ENCODE measurements around the gene KLHL42. TPM values are rescaled to one million over a fixed set of nuclear protein-coding genes. Genes with fewer than 3 reads are reported as not detected.

KLHL42 gene
- total and polyA plus RNA-seq, 10 of the 15 experiments (the other 5 are each of a cell fraction or from before 2014, with no cell fraction given), result 2.1 to 18.2 (median 13.1) TPM

DNA sequence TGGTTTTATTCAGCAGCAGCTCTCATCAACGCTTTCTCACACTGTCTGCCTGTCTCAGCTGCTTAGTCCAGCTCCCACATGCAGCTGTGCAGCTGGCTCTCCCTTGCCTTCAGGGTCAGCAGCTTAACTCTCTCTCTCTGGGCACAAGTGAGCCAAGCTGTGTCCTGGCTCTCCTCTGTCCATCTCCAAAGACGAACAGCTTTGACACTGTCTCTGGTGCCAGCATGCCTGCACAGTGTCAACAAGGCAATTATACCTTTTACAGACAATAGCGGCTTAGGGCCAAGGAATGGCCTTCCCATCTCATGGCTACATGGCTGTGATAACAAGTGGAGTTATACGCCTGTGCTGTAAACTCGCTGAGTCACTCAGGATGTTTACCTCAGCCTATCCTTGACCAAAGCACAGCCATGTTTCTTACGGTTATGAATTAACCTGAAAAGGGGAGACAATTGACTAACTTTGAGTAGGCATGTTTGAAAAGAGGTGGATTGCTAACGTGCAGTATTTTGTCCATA lies 38.4 kb downstream of the KLHL42 start:
- CTCF ChIA-PET, result interaction anchor here (5.5 kb wide), 1 partner anchor 84 kb away, joined by 122 read pairs; no protein-coding TSS in a partner anchor
- in situ Hi-C loops (cut with MboI) (no loop called here), intact Hi-C loops (cut with micrococcal nuclease; ENCODE audit: unreplicated experiment) (no loop called here)
- ATAC-seq, result no peak
- FAIRE-seq, result no peak
- SMC1A ChIA-PET (ENCODE audit: uncharacterized antibody, unreplicated experiment), result no interaction called here
- Histone ChIP-seq H3K79me2 (ENCODE audit: control insufficient read depth, insufficient read depth, low read length) (no peaks in the 10 kb centered on the region), H3K27me3 (replicated peaks in 1 of 2; ENCODE audit: control insufficient read depth in 2 of 2, insufficient read depth in 2 of 2, low read length in 1 of 2) (0 out of 4 replicates have a peak, but pooled peaks cover 0 to 2% of the 10 kb centered on the region in 2 experiments), H3K4me3 (no peak overlapping the region), H3K9ac (ENCODE audit: control insufficient read depth, insufficient read depth, low read length) (no peak overlapping the region), H3K27ac (ENCODE audit: control insufficient read depth, insufficient read depth) (no peak overlapping the region), H3K36me3 (ENCODE audit: control insufficient read depth in 2 of 2, insufficient read depth in 2 of 2, low read length in 1 of 2) (no peaks in the 10 kb centered on the region), H3K9me3 (replicated peaks; ENCODE audit: control insufficient read depth, insufficient read depth, low read length) (no peaks in the 10 kb centered on the region), H2AFZ (ENCODE audit: control insufficient read depth, low read depth, low read length) (no peak overlapping the region), H3K4me1 (ENCODE audit: control insufficient read depth, insufficient read depth, low read length) (peaks cover 21% of the 10 kb centered on the region), H3K4me2 (ENCODE audit: control insufficient read depth, insufficient read depth) (no peak overlapping the region), H4K20me1 (ENCODE audit: control insufficient read depth, insufficient read depth) (no peaks in the 10 kb centered on the region; the same call in 1 of the 2 replicates)
- no peak for DNase-seq (ENCODE audit: low read depth, low spot score)
- 81% methylated on average over 7 of the region's 7 CpGs for WGBS (ENCODE audit: insufficient coverage, insufficient replicate concordance, low lambda C conversion rate, missing lambda C conversion rate)
- RAD21 ChIA-PET (ENCODE audit: unreplicated experiment), result no interaction called here
- TF ChIP-seq MXI1 (IDR thresholded peaks at IDR 0.05; ENCODE audit: low read depth, low read length), result no peak
- no peak for TF ChIP-seq NFIC (IDR thresholded peaks at IDR 0.05; ENCODE audit: low read depth, low read length)
- TF ChIP-seq ZZZ3 (IDR thresholded peaks at IDR 0.05; ENCODE audit: control insufficient read depth, insufficient read length, low read depth), result no peak
- TF ChIP-seq, protein P1, sequence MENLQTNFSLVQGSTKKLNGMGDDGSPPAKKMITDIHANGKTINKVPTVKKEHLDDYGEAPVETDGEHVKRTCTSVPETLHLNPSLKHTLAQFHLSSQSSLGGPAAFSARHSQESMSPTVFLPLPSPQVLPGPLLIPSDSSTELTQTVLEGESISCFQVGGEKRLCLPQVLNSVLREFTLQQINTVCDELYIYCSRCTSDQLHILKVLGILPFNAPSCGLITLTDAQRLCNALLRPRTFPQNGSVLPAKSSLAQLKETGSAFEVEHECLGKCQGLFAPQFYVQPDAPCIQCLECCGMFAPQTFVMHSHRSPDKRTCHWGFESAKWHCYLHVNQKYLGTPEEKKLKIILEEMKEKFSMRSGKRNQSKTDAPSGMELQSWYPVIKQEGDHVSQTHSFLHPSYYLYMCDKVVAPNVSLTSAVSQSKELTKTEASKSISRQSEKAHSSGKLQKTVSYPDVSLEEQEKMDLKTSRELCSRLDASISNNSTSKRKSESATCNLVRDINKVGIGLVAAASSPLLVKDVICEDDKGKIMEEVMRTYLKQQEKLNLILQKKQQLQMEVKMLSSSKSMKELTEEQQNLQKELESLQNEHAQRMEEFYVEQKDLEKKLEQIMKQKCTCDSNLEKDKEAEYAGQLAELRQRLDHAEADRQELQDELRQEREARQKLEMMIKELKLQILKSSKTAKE (IDR thresholded peaks at IDR 0.05; ENCODE audit: low read depth, poor library complexity, severe bottlenecking), result no peak
- TF ChIP-seq, protein P2, sequence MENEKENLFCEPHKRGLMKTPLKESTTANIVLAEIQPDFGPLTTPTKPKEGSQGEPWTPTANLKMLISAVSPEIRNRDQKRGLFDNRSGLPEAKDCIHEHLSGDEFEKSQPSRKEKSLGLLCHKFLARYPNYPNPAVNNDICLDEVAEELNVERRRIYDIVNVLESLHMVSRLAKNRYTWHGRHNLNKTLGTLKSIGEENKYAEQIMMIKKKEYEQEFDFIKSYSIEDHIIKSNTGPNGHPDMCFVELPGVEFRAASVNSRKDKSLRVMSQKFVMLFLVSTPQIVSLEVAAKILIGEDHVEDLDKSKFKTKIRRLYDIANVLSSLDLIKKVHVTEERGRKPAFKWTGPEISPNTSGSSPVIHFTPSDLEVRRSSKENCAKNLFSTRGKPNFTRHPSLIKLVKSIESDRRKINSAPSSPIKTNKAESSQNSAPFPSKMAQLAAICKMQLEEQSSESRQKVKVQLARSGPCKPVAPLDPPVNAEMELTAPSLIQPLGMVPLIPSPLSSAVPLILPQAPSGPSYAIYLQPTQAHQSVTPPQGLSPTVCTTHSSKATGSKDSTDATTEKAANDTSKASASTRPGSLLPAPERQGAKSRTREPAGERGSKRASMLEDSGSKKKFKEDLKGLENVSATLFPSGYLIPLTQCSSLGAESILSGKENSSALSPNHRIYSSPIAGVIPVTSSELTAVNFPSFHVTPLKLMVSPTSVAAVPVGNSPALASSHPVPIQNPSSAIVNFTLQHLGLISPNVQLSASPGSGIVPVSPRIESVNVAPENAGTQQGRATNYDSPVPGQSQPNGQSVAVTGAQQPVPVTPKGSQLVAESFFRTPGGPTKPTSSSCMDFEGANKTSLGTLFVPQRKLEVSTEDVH (IDR thresholded peaks at IDR 0.05; ENCODE audit: low read depth, partially characterized antibody), result no peak
- TF ChIP-seq, protein P3, sequence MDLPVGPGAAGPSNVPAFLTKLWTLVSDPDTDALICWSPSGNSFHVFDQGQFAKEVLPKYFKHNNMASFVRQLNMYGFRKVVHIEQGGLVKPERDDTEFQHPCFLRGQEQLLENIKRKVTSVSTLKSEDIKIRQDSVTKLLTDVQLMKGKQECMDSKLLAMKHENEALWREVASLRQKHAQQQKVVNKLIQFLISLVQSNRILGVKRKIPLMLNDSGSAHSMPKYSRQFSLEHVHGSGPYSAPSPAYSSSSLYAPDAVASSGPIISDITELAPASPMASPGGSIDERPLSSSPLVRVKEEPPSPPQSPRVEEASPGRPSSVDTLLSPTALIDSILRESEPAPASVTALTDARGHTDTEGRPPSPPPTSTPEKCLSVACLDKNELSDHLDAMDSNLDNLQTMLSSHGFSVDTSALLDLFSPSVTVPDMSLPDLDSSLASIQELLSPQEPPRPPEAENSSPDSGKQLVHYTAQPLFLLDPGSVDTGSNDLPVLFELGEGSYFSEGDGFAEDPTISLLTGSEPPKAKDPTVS (IDR thresholded peaks at IDR 0.05; ENCODE audit: low read depth, low read length), result no peak
- TF ChIP-seq, protein P4, sequence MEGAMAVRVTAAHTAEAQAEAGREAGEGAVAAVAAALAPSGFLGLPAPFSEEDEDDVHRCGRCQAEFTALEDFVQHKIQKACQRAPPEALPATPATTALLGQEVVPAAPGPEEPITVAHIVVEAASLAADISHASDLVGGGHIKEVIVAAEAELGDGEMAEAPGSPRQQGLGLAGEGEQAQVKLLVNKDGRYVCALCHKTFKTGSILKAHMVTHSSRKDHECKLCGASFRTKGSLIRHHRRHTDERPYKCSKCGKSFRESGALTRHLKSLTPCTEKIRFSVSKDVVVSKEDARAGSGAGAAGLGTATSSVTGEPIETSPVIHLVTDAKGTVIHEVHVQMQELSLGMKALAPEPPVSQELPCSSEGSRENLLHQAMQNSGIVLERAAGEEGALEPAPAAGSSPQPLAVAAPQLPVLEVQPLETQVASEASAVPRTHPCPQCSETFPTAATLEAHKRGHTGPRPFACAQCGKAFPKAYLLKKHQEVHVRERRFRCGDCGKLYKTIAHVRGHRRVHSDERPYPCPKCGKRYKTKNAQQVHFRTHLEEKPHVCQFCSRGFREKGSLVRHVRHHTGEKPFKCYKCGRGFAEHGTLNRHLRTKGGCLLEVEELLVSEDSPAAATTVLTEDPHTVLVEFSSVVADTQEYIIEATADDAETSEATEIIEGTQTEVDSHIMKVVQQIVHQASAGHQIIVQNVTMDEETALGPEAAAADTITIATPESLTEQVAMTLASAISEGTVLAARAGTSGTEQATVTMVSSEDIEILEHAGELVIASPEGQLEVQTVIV (IDR thresholded peaks at IDR 0.05; ENCODE audit: borderline replicate concordance, partially characterized antibody), result no peak
- TF ChIP-seq POU2F2 (IDR thresholded peaks at IDR 0.05; ENCODE audit: borderline replicate concordance, low read depth, low read length), result no peak
- no TSS peak for BruUV-seq (replicated peaks)
- POLR2A ChIA-PET, result no interaction called here
